ENCODE data around the gene ABCA5. TPM values are rescaled to one million over a fixed set of nuclear protein-coding genes. Genes with fewer than 3 reads are reported as not detected.

Gene ABCA5
- total RNA-seq, 4 donors from 2014 or later, result 62.8 to 228 (median 123) TPM

- Histone ChIP-seq H3K36me3 (peaks cover 0 to 75% of the 10 kb centered on the region in 2 donors), H3K27ac (no peak overlapping the region), H3K27me3 (no peaks in the 10 kb centered on the region), H3K4me3 (no peak overlapping the region), H3K4me1 (no peaks in the 10 kb centered on the region), H3K9me3 (no peaks in the 10 kb centered on the region)
- DNase-seq, result no peak
- TF ChIP-seq POLR2A (IDR thresholded peaks at IDR 0.05) (no peak), CTCF (IDR thresholded peaks at IDR 0.05 in 4 of 5, conservative IDR thresholded peaks at IDR 0.05 in 1 of 5) (no peak)
- intact Hi-C loops (cut with DNase I; ENCODE audit: low total_unique reads) (no loop called here), in situ Hi-C loops (cut with MboI; ENCODE audit: low sequenced_read_pairs in 4 of 4) (no loop called here)
- no peak for ATAC-seq
Observed at GRCh38 chr17:69222707-69223258, 104.2 kb downstream of the ABCA5 start.

- no peak overlapping the region for H3K4me3 ChIP-seq
- H3K36me3 ChIP-seq, result peaks cover 0 to 92% of the 10 kb centered on the region in 2 donors
- H3K27ac ChIP-seq, result no peak overlapping the region
- no peak for TF ChIP-seq CTCF (IDR thresholded peaks at IDR 0.05 in 4 of 5, conservative IDR thresholded peaks at IDR 0.05 in 1 of 5)
- no peak for TF ChIP-seq POLR2A (IDR thresholded peaks at IDR 0.05)
- H3K9me3 ChIP-seq, result no peaks in the 10 kb centered on the region
- no peak for DNase-seq
- H3K4me1 ChIP-seq, result no peaks in the 10 kb centered on the region
- H3K27me3 ChIP-seq, result no peaks in the 10 kb centered on the region
- ATAC-seq, result no peak
- in situ Hi-C loops (cut with MboI; ENCODE audit: low sequenced_read_pairs in 4 of 4), result no loop called here
- intact Hi-C loops (cut with DNase I; ENCODE audit: low total_unique reads), result no loop called here
Observed at GRCh38 chr17:69220098-69220497, 106.8 kb downstream of the ABCA5 start.

GRCh38 chr17:69218986-69219385, 107.9 kb downstream of the ABCA5 start:
- Histone ChIP-seq H3K4me1 (no peaks in the 10 kb centered on the region), H3K27me3 (no peaks in the 10 kb centered on the region), H3K27ac (no peak overlapping the region), H3K9me3 (no peaks in the 10 kb centered on the region), H3K36me3 (peaks cover 0 to 89% of the 10 kb centered on the region in 2 donors), H3K4me3 (no peak overlapping the region)
- no peak for TF ChIP-seq POLR2A (IDR thresholded peaks at IDR 0.05)
- TF ChIP-seq CTCF (IDR thresholded peaks at IDR 0.05 in 4 of 5, conservative IDR thresholded peaks at IDR 0.05 in 1 of 5), result no peak
- ATAC-seq (peak in 1 of 2 donors; percentile 24), DNase-seq (no peak)
- in situ Hi-C loops (cut with MboI; ENCODE audit: low sequenced_read_pairs in 4 of 4), result no loop called here
- intact Hi-C loops (cut with DNase I; ENCODE audit: low total_unique reads), result no loop called here

- Histone ChIP-seq H3K27ac (no peak overlapping the region), H3K9me3 (no peaks in the 10 kb centered on the region), H3K27me3 (no peaks in the 10 kb centered on the region), H3K4me3 (no peak overlapping the region), H3K4me1 (no peaks in the 10 kb centered on the region), H3K36me3 (peaks cover 0 to 50% of the 10 kb centered on the region in 2 donors)
- in situ Hi-C loops (cut with MboI; ENCODE audit: low sequenced_read_pairs in 4 of 4) (no loop called here), intact Hi-C loops (cut with DNase I; ENCODE audit: low total_unique reads) (no loop called here)
- no peak for ATAC-seq
- TF ChIP-seq POLR2A (IDR thresholded peaks at IDR 0.05) (no peak), CTCF (IDR thresholded peaks at IDR 0.05 in 4 of 5, conservative IDR thresholded peaks at IDR 0.05 in 1 of 5) (no peak)
- DNase-seq, result no peak
Observed at GRCh38 chr17:69213059-69213813, 113.7 kb downstream of the ABCA5 start.

Measured in gastrocnemius medialis (tissue), 4 donors.